OCI-LY1 (cell line): ENCODE measurements around the gene CDKAL1.

Source experiments
- H2AFZ ChIP-seq: fragments of 200-600 bp; sonication (generic), shearing (Covaris generic); 2 replicates; pipeline ENCODE4 v1.6.0; 2014; ENCODE audit warnings: antibody characterized with exemption, mild to moderate bottlenecking, low read length
- H3F3A ChIP-seq: fragments of 200-600 bp; sonication (generic), shearing (Covaris generic); 2 replicates; pipeline ENCODE4 v1.6.0; 2014; ENCODE audit warnings: mild to moderate bottlenecking, antibody characterized with exemption, low read length, moderate library complexity; ENCODE audit not compliant: insufficient read depth
- H3K27ac ChIP-seq: fragments of 200-600 bp; sonication (generic); 2 replicates; pipeline ENCODE4 v1.5.1; 2014; ENCODE audit warnings: low read length, mixed run types, mild to moderate bottlenecking, low read depth; ENCODE audit not compliant: poor library complexity, severe bottlenecking
- H3K27me3 ChIP-seq: fragments of 200-600 bp; sonication (generic); 2 replicates; pipeline ENCODE4 v1.6.0; 2014; ENCODE audit warnings: antibody characterized with exemption, mild to moderate bottlenecking, low read length, moderate library complexity; ENCODE audit not compliant: insufficient read depth
- H3K36me3 ChIP-seq: fragments of 200-600 bp; sonication (generic); 2 replicates; pipeline ENCODE4 v1.6.1; 2014; ENCODE audit warnings: mild to moderate bottlenecking, antibody characterized with exemption, low read length, moderate library complexity, mixed read lengths; ENCODE audit not compliant: insufficient read depth
- H3K4me1 ChIP-seq: fragments of 200-600 bp; sonication (generic); 2 replicates; pipeline ENCODE4 v1.5.1; 2014; ENCODE audit warnings: mild to moderate bottlenecking, low read length, moderate library complexity; ENCODE audit not compliant: insufficient read depth, severe bottlenecking
- H3K4me2 ChIP-seq: fragments of 200-600 bp; sonication (generic), shearing (Covaris generic); 2 replicates; pipeline ENCODE4 v1.6.1; 2014; ENCODE audit warnings: low read length
- H3K4me3 ChIP-seq: fragments of 200-600 bp; sonication (generic); 2 replicates; pipeline ENCODE4 v1.5.1; 2014; ENCODE audit warnings: low read length, low read depth, mild to moderate bottlenecking, mixed read lengths; ENCODE audit not compliant: poor library complexity, severe bottlenecking
- H3K79me2 ChIP-seq: fragments of 200-600 bp; shearing (Covaris generic); 2 replicates; pipeline ENCODE4 v1.6.1; 2016; ENCODE audit warnings: mixed run types, low read length, mixed read lengths; ENCODE audit not compliant: insufficient read depth
- H3K9ac ChIP-seq: fragments of 200-600 bp; sonication (generic), shearing (Covaris generic); 2 replicates; pipeline ENCODE4 v1.6.1; 2014; ENCODE audit warnings: mild to moderate bottlenecking, low read length, mixed read lengths
- H3K9me2 ChIP-seq: fragments of 200-600 bp; sonication (generic), shearing (Covaris generic); 2 replicates; pipeline ENCODE4 v1.6.1; 2014; ENCODE audit warnings: low read depth, mild to moderate bottlenecking, low read length, mixed read lengths
- H3K9me3 ChIP-seq: fragments of 200-600 bp; shearing (Covaris generic); 2 replicates; pipeline ENCODE4 v1.6.1; 2014; ENCODE audit warnings: low read length, mixed read lengths
- H4K20me1 ChIP-seq: fragments of 200-600 bp; sonication (generic), shearing (Covaris generic); 2 replicates; pipeline ENCODE4 v1.6.0; 2016; ENCODE audit warnings: mild to moderate bottlenecking, low read length; ENCODE audit not compliant: insufficient read depth
- CTCF ChIP-seq: fragments of 200-600 bp; sonication (generic), shearing (Covaris generic); IDR thresholded peaks from 2 replicates; pipeline ENCODE4 v1.5.1; 2017; ENCODE audit warnings: mild to moderate bottlenecking, antibody characterized with exemption, low read length, moderate library complexity, mixed read lengths
- EZH2 ChIP-seq: fragments of 200-600 bp; sonication (generic), shearing (Covaris generic); IDR thresholded peaks from 2 replicates; pipeline ENCODE4 v1.8.0; 2017; ENCODE audit warnings: borderline replicate concordance, mixed run types, mild to moderate bottlenecking, antibody characterized with exemption, low read length, moderate library complexity, mixed read lengths

The CDKAL1 gene

GRCh38 chr6:20946890-20947289 is 412.6 kb downstream of the CDKAL1 start:
- H3K27ac ChIP-seq: no peak overlapping the region
- no peak overlapping the region for H3K4me2 ChIP-seq
- H3K9me3 ChIP-seq: no peaks in the 10 kb centered on the region
- TF ChIP-seq EZH2 (no peak), CTCF (no peak)
- no peaks in the 10 kb centered on the region for H3K79me2 ChIP-seq
- no peak overlapping the region for H3K9ac ChIP-seq
- no peak overlapping the region for H3K4me3 ChIP-seq
- H2AFZ ChIP-seq: no peak overlapping the region
- no peaks in the 10 kb centered on the region for H3K36me3 ChIP-seq
- H3K9me2 ChIP-seq: no peaks in the 10 kb centered on the region
- H4K20me1 ChIP-seq: no peaks in the 10 kb centered on the region
- no peaks in the 10 kb centered on the region for H3K4me1 ChIP-seq
- no peaks in the 10 kb centered on the region for H3F3A ChIP-seq
- no peaks in the 10 kb centered on the region for H3K27me3 ChIP-seq

GRCh38 chr6:20947977-20948376 is 413.7 kb downstream of the CDKAL1 start:
- Histone ChIP-seq H2AFZ (no peak overlapping the region), H3K9ac (no peak overlapping the region), H3K9me3 (no peaks in the 10 kb centered on the region), H3K4me1 (no peaks in the 10 kb centered on the region), H3F3A (no peaks in the 10 kb centered on the region), H3K27ac (no peak overlapping the region), H3K9me2 (no peaks in the 10 kb centered on the region), H3K79me2 (no peaks in the 10 kb centered on the region), H3K4me2 (no peak overlapping the region), H3K36me3 (no peaks in the 10 kb centered on the region), H4K20me1 (no peaks in the 10 kb centered on the region), H3K27me3 (no peaks in the 10 kb centered on the region), H3K4me3 (no peak overlapping the region)
- TF ChIP-seq CTCF: no peak
- no peak for TF ChIP-seq EZH2

GRCh38 chr6:20948556-20948955 is 414.3 kb downstream of the CDKAL1 start:
- Histone ChIP-seq H3K9me3 (no peaks in the 10 kb centered on the region), H3F3A (no peaks in the 10 kb centered on the region), H3K9me2 (no peaks in the 10 kb centered on the region), H3K36me3 (no peaks in the 10 kb centered on the region), H3K4me1 (no peaks in the 10 kb centered on the region), H3K27me3 (no peaks in the 10 kb centered on the region), H3K4me2 (no peak overlapping the region), H3K79me2 (no peaks in the 10 kb centered on the region), H3K9ac (no peak overlapping the region), H3K27ac (no peak overlapping the region), H2AFZ (no peak overlapping the region), H3K4me3 (no peak overlapping the region), H4K20me1 (no peaks in the 10 kb centered on the region)
- TF ChIP-seq CTCF (no peak), EZH2 (no peak)
